HG03520 (cell line): ENCODE results near the gene UBE2R2.
"Not testable (repeated sequence)": the region's sequence is repeated elsewhere in the genome, so short reads cannot be mapped to it uniquely, and the experiment has no call there.

ENCODE experiments used
- ATAC-seq: cut with Tn5 transposase; IDR thresholded peaks from one replicate; pipeline ENCODE4 v1.9.1; 2021; ENCODE audit warnings: mild to moderate bottlenecking, moderate library complexity; ENCODE audit not compliant: unreplicated experiment

UBE2R2 gene

GRCh38 chr9:33924978-33925797 is 108.2 kb downstream of the UBE2R2 start:
- ATAC-seq, result no peak

GRCh38 chr9:33926746-33927485 is 110.0 kb downstream of the UBE2R2 start:
- ATAC-seq, result no peak

- no peak for ATAC-seq
Measured at GRCh38 chr9:33927694-33928093, 110.7 kb downstream of the UBE2R2 start.

- no peak for ATAC-seq
Measured at GRCh38 chr9:33931326-33931725, 114.4 kb downstream of the UBE2R2 start.

GRCh38 chr9:33932078-33932807 is 115.3 kb downstream of the UBE2R2 start:
- ATAC-seq, result no peak

GRCh38 chr9:33934188-33934878 is 117.4 kb downstream of the UBE2R2 start:
- no peak for ATAC-seq

GRCh38 chr9:33939924-33940874 is 123.2 kb downstream of the UBE2R2 start:
- ATAC-seq, result no peak

- no peak for ATAC-seq
Measured at GRCh38 chr9:33942471-33943083, 125.6 kb downstream of the UBE2R2 start.

GRCh38 chr9:33943389-33943788 is 126.4 kb downstream of the UBE2R2 start:
- no peak for ATAC-seq

GRCh38 chr9:33946779-33947535 is 130.0 kb downstream of the UBE2R2 start:
- no peak for ATAC-seq

GRCh38 chr9:33950371-33950770 is 133.4 kb downstream of the UBE2R2 start:
- no peak for ATAC-seq

GRCh38 chr9:33952066-33952465 is 135.1 kb downstream of the UBE2R2 start:
- no peak for ATAC-seq

GRCh38 chr9:33956544-33956943 is 139.6 kb downstream of the UBE2R2 start:
- no peak for ATAC-seq

- ATAC-seq, result no peak
Measured at GRCh38 chr9:33959725-33960124, 142.8 kb downstream of the UBE2R2 start.

- not testable (repeated sequence) for ATAC-seq
Measured at GRCh38 chr9:33962468-33962867, 145.5 kb downstream of the UBE2R2 start.

GRCh38 chr9:33964086-33964768 is 147.3 kb downstream of the UBE2R2 start:
- ATAC-seq, result no peak
